K562 (cell line): ENCODE measurements around the gene POU4F1. TPM values are rescaled to one million over a fixed set of nuclear protein-coding genes. Genes with fewer than 3 reads are reported as not detected.

Experiments
- ATAC-seq: fragments of 200-7000 bp; cut with Tn5 transposase; 3 replicates; pipeline ENCODE4 v1.9.1; 2020; ENCODE audit warnings: moderate library complexity
- Bru-seq: library from RNA; stranded (reverse); fragments of 400-500 nt; gene quantifications from one replicate; lab custom pipeline; 2021; lab: Mats Ljungman, UMichigan
- BruChase-seq, 2 experiments: library from RNA; stranded (reverse); fragments of 400-500 nt; gene quantifications; one replicate each; lab custom pipeline; 2021; lab: Mats Ljungman, UMichigan
- BruUV-seq: library from RNA; stranded (reverse); fragments of 400-500 nt; replicated peaks from 2 replicates; lab custom pipeline; 2021; lab: Mats Ljungman, UMichigan
- CTCF ChIA-PET: fragments of 300-600 bp; formaldehyde crosslinking; extraction: SDS; loops from one replicate; lab custom pipeline; 2021; ENCODE audit warnings: low intra/inter-chr PET ratio; lab: Yijun Ruan, JAX
- POLR2A ChIA-PET: fragments of 300-600, 350-650 bp; sonication (Branson Sonifier 250); formaldehyde crosslinking; extraction: SDS; loops from one replicate; lab custom pipeline; 2021; ENCODE audit warnings: antibody characterized with exemption, inconsistent platforms; lab: Yijun Ruan, JAX
- DNase-seq, 4 experiments: peaks; one replicate each; pipeline versions ENCODE4 v3.0.0 to v3.0.0-alpha.2; 2011 to 2018; ENCODE audit warnings: low spot score in 3 of 4, mixed read lengths in 3 of 4; ENCODE audit errors: extremely low read depth in 1 of 4
- FAIRE-seq: peaks from 2 replicates; lab custom pipeline; 2011; peaks lifted over from hg19 to GRCh38; lab: Jason Lieb, UNC
- H2AFZ ChIP-seq: 2 replicates; pipeline ENCODE4 v1.6.0; 2011; ENCODE audit warnings: low read depth, low read length, control low read depth, inconsistent platforms
- H3K27ac ChIP-seq: fragments of 200-600 bp; 3 replicates; pipeline ENCODE4 v1.8.0; 2011; ENCODE audit warnings: low read depth, mild to moderate bottlenecking, control low read depth, inconsistent platforms, low read length, moderate library complexity, mixed read lengths; ENCODE audit errors: extremely low read depth
- H3K27me3 ChIP-seq, 2 experiments: fragments of 300-600 bp in 1 of 2; 2 replicates in 1 of 2; 3 replicates in 1 of 2; pipeline versions ENCODE4 v1.6.0 to v1.8.0; 2011; ENCODE audit warnings: inconsistent platforms in 2 of 2, low read length in 2 of 2, mild to moderate bottlenecking in 1 of 2, mixed read lengths in 1 of 2, moderate library complexity in 1 of 2; ENCODE audit not compliant: control insufficient read depth in 2 of 2, insufficient read depth in 2 of 2
- H3K36me3 ChIP-seq: fragments of 300-600 bp; 3 replicates; pipeline ENCODE4 v1.8.0; 2011; ENCODE audit warnings: mild to moderate bottlenecking, low read length, inconsistent platforms; ENCODE audit not compliant: control insufficient read depth, insufficient read depth
- H3K4me1 ChIP-seq, 2 experiments: fragments of 200-600 bp in 1 of 2; replicated peaks in 1 of 2; 2 replicates in 1 of 2; 3 replicates in 1 of 2; pipeline versions ENCODE4 v1.5.1 to v1.8.0; 2011; ENCODE audit warnings: inconsistent platforms in 2 of 2, low read length in 2 of 2, mild to moderate bottlenecking in 1 of 2, mixed read lengths in 1 of 2, moderate library complexity in 1 of 2; ENCODE audit not compliant: control insufficient read depth in 2 of 2, insufficient read depth in 2 of 2
- H3K4me2 ChIP-seq: 2 replicates; pipeline ENCODE4 v1.6.1; 2011; ENCODE audit warnings: low read length, control low read depth, inconsistent platforms, mixed read lengths; ENCODE audit not compliant: insufficient read depth
- H3K4me3 ChIP-seq: fragments of 200-600 bp; sonication (generic), shearing (Covaris generic); 2 replicates; pipeline ENCODE4 v1.5.1; 2016; ENCODE audit warnings: control low read depth, inconsistent platforms
- H3K79me2 ChIP-seq: fragments of 200-600 bp; 3 replicates; pipeline ENCODE4 v1.8.0; 2011; ENCODE audit warnings: low read length, inconsistent platforms; ENCODE audit not compliant: control insufficient read depth, insufficient read depth
- H3K9ac ChIP-seq, 2 experiments: 2 replicates each; pipeline versions ENCODE4 v1.6.0 to v1.6.1; 2011; ENCODE audit warnings: low read depth in 2 of 2, low read length in 2 of 2, control low read depth in 1 of 2, inconsistent platforms in 1 of 2, mild to moderate bottlenecking in 1 of 2, mixed read lengths in 1 of 2; ENCODE audit not compliant: insufficient read depth in 1 of 2
- H3K9me1 ChIP-seq: one replicate; pipeline ENCODE4 v1.6.0; 2011; ENCODE audit warnings: inconsistent platforms, mild to moderate bottlenecking, low read length, moderate library complexity; ENCODE audit not compliant: control insufficient read depth, insufficient read depth
- H3K9me3 ChIP-seq: replicated peaks from 2 replicates; pipeline ENCODE4 v1.5.1; 2011; ENCODE audit warnings: low read depth, low read length, inconsistent platforms; ENCODE audit not compliant: control insufficient read depth, insufficient read depth
- H4K20me1 ChIP-seq: replicated peaks from 2 replicates; pipeline ENCODE4 v1.6.1; 2011; ENCODE audit warnings: low read length, inconsistent platforms, mixed read lengths; ENCODE audit not compliant: control insufficient read depth, insufficient read depth
- AFF4 ChIP-seq: sonication (generic); formaldehyde crosslinking; IDR thresholded peaks from 2 replicates; pipeline ENCODE4 v1.8.0; 2023; ENCODE audit warnings: mild to moderate bottlenecking, missing genetic modification reagents
- ESRRA ChIP-seq: fragments of 450-650 bp; IDR thresholded peaks from 2 replicates; pipeline ENCODE4 v1.6.1; 2014; ENCODE audit warnings: low read depth, mild to moderate bottlenecking, moderate library complexity, borderline replicate concordance
- ETS1 ChIP-seq: conservative IDR thresholded peaks from 2 replicates; pipeline ENCODE4 v1.6.1; 2011; ENCODE audit warnings: low read depth, mild to moderate bottlenecking, low read length; ENCODE audit not compliant: control insufficient read depth
- KLF13 ChIP-seq: fragments of 450-650 bp; IDR thresholded peaks from 2 replicates; pipeline ENCODE4 v1.6.1; 2016; ENCODE audit warnings: missing genetic modification characterization, low read depth, mild to moderate bottlenecking, missing compliant biosample characterization, moderate library complexity, borderline replicate concordance
- NRF1 ChIP-seq, 2 experiments: fragments of 450-650 bp; IDR thresholded peaks in 1 of 2; conservative IDR thresholded peaks in 1 of 2; 2 replicates each; pipeline ENCODE4 v1.6.1; 2014; ENCODE audit warnings: mild to moderate bottlenecking in 2 of 2
- SETDB1 ChIP-seq: IDR thresholded peaks from one replicate; pipeline ENCODE4 v1.6.1; 2012; ENCODE audit warnings: low read length, control low read depth, inconsistent platforms
- STAT6 ChIP-seq: sonication (generic); formaldehyde crosslinking; IDR thresholded peaks from 2 replicates; pipeline ENCODE4 v1.8.1; 2023; ENCODE audit warnings: mild to moderate bottlenecking, missing genetic modification reagents
- WGBS: fragments of 100-300 bp; shearing (Covaris generic); methylation state at CpG from one replicate; pipeline ENCODE4 v1.1.6; 2016; ENCODE audit warnings: low coverage, mixed read lengths; ENCODE audit not compliant: insufficient coverage; ENCODE audit errors: missing lambda C conversion rate; 5-methylcytosine and 5-hydroxymethylcytosine counted together
- in situ Hi-C: fragments of 300-500 bp; cut with MboI; formaldehyde crosslinking; loops from 4 replicates; pipeline ENCODE4 v1.15.0; 2018; ENCODE audit warnings: inconsistent platforms, mixed read lengths
- intact Hi-C: fragments of 100-400 bp; cut with micrococcal nuclease; formaldehyde crosslinking; loops from 2 replicates; pipeline ENCODE4 v1.14.2; 2022
- long read RNA-seq, 3 experiments: library from polyadenylated mRNA in 2 of 3; library from RNA in 1 of 3; unstranded in 2 of 3; stranded (forward) in 1 of 3; transcript quantifications; one replicate each; pipeline ENCODE4 v2.0.0, GENCODE V29; 2019 to 2022
- polyA minus RNA-seq, 3 experiments: library from RNA; depleted of rRNA, polyadenylated mRNA; stranded (reverse); fragments of >200 nt; gene quantifications; 2 replicates each; pipeline ENCODE4 v1.2.3, GENCODE V29; 2011
- polyA plus RNA-seq, 8 experiments: library from polyadenylated mRNA; depleted of rRNA in 4 of 8; stranded (reverse) in 5 of 8; unstranded in 3 of 8; fragments of >200 nt; fragmentation: Nextera tagmentation in 2 of 8; fragmentation: Illumina TruSeq in 1 of 8; extraction: Ambion mirVana in 2 of 8; extraction: Trizol in 1 of 8; gene quantifications; 2 replicates each; pipeline versions ENCODE4 v1.2.1 to v1.2.3, GENCODE V29; 2011 to 2014; ENCODE audit warnings: inconsistent platforms in 1 of 8, missing spikeins in 1 of 8
- total RNA-seq, 7 experiments: library from RNA; depleted of rRNA in 6 of 7; stranded (reverse); fragments of >200 nt in 6 of 7; fragmentation: Illumina TruSeq in 2 of 7; extraction: Trizol in 2 of 7; gene quantifications; 2 replicates each; pipeline versions ENCODE4 v1.2.1 to v1.2.3, GENCODE V29; 2011 to 2021; ENCODE audit warnings: low replicate concordance in 1 of 7

Gene POU4F1
- total RNA-seq (2011; cell fraction: chromatin; rRNA removed; ENCODE audit: low replicate concordance) = 1.8 and 3.6 TPM in 2 replicates
- 1.7 and 2.2 TPM in 2 replicates for total RNA-seq (2011; cell fraction: nucleolus; rRNA removed)
- 2.9 and 3.5 TPM in 2 replicates for total RNA-seq (2011; cell fraction: nucleoplasm; rRNA removed)
- total RNA-seq (2014; rRNA removed) (1.4 and 2.0 TPM in 2 replicates), total RNA-seq (2014; rRNA removed; fragmentation: Illumina TruSeq; extraction: Trizol) (1.5 and 1.6 TPM in 2 replicates), total RNA-seq (2015; rRNA removed; fragmentation: Illumina TruSeq; extraction: Trizol) (1.0 and 1.2 TPM in 2 replicates), total RNA-seq (2021) (2.5 and 2.8 TPM in 2 replicates), polyA plus RNA-seq (2011; rRNA removed) (1.7 and 2.2 TPM in 2 replicates), polyA plus RNA-seq (2014; fragmentation: Illumina TruSeq; extraction: Trizol) (2.4 and 2.8 TPM in 2 replicates), polyA plus RNA-seq (2014; fragmentation: Nextera tagmentation; extraction: Ambion mirVana) (under 1 TPM; 0.61 to 0.62 TPM), polyA plus RNA-seq (2014; rRNA removed) (2.3 and 2.7 TPM in 2 replicates), polyA minus RNA-seq (2011; rRNA and poly(A)+ RNA removed) (0.72 and 0.91 TPM in 2 replicates), Bru-seq, nascent RNA (percentile 60 among the genes with signal in this experiment), BruChase-seq, experiment 1, labeled RNA remaining after a 2-hour chase (percentile 59 among the genes with signal in this experiment), BruChase-seq, experiment 2, labeled RNA remaining after a 6-hour chase (percentile 64 among the genes with signal in this experiment)
- 0.80 and 1.0 TPM in 2 replicates for polyA plus RNA-seq (2011; cell fraction: cytosol; rRNA removed)
- 5.5 and 8.1 TPM in 2 replicates for polyA plus RNA-seq (2011; cell fraction: nucleus; rRNA removed)
- polyA plus RNA-seq (2012) = 2.1 TPM in 2 replicates
- polyA minus RNA-seq (2011; cell fraction: cytosol; rRNA and poly(A)+ RNA removed) = 0.76 TPM in 1 of 2 replicates, not detected in the other
- 1.9 and 2.0 TPM in 2 replicates for polyA minus RNA-seq (2011; cell fraction: nucleus; rRNA and poly(A)+ RNA removed)
- long read RNA-seq, experiment 1, partial matches to known transcripts = 0 of 7 reads
- long read RNA-seq, experiment 1, other reads (novel, unspliced or antisense) = 7 of 7 reads
- long read RNA-seq, experiment 2, partial matches to known transcripts = 0 of 3 reads
- long read RNA-seq, experiment 2, other reads (novel, unspliced or antisense) = 3 of 3 reads
- long read RNA-seq, experiment 3 = 0 reads

- Histone ChIP-seq H3K4me1 (peaks cover 7 to 18% of the 10 kb centered on the region in 2 experiments; a peak in 3 of 5 replicates), H3K27me3 (no peaks in the 10 kb centered on the region)
- POLR2A ChIA-PET = interaction anchor here (1.0 kb wide), 1 partner anchor 17 kb away, joined by 3 read pairs; no protein-coding TSS in a partner anchor
- TF ChIP-seq SETDB1 (no peak), NRF1 (conservative IDR thresholded peaks at IDR 0.05 in 1 of 2, IDR thresholded peaks at IDR 0.05 in 1 of 2) (peak; percentile 92 to 93), ETS1 (no peak; the same call in 1 of the 2 replicates), AFF4 (CRISPR knock-in tag) (no peak), KLF13 (tag) (no peak), STAT6 (CRISPR knock-in tag) (no peak), ESRRA (no peak)
Observed at GRCh38 chr13:78603240-78603957, at the start of gene POU4F1. POU4F1 (minus strand) TSS chr13:78603552; CDS start chr13:78603326, 226 bp downstream.

More at GRCh38 chr13:78603240-78603957, at the start of gene POU4F1:
- peak; percentile 96 for ATAC-seq
- Histone ChIP-seq H3K27ac (no peak within 1 kb of the TSS), H2AFZ (peak within 1 kb of the TSS; percentile 88), H3K9ac (peak within 1 kb of the TSS; percentile 61 to 93), H3K4me2 (peak within 1 kb of the TSS; percentile 90), H3K9me1 (no peaks in the 10 kb centered on the region), H3K79me2 (no peaks in the 10 kb centered on the region), H4K20me1 (no peaks in the 10 kb centered on the region), H3K4me3 (peak within 1 kb of the TSS; percentile 52), H3K9me3 (no peaks in the 10 kb centered on the region), H3K36me3 (no peaks in the 10 kb centered on the region)
- BruUV-seq = no TSS peak
- in situ Hi-C loops (no loop called here), intact Hi-C loops (loop anchor here (1.0 kb wide), 1 partner anchor 44 kb away; no protein-coding TSS in a partner anchor)
- DNase-seq = peak; percentile 87 to 92 (median 90)
- WGBS = 1% methylated on average over 7 of the region's 80 CpGs
- CTCF ChIA-PET = no interaction called here
- FAIRE-seq = no peak
